Thyroid gland (tissue), 4 donors: ENCODE measurements around the gene FAM168A. TPM values are rescaled to one million over a fixed set of nuclear protein-coding genes. Genes with fewer than 3 reads are reported as not detected.

Source experiments
- DNase-seq, 2 donors: peaks; one replicate each; pipeline ENCODE4 v3.0.0-alpha.2; 2019
- H3K27ac ChIP-seq, 3 donors: fragments of 200-600 bp; sonication (generic); 1 replicate in 2 of 3; 2 replicates in 1 of 3; pipeline ENCODE4 v1.5.1; 2016 to 2019; ENCODE audit warnings: mild to moderate bottlenecking in 1 of 3, moderate library complexity in 1 of 3
- H3K27me3 ChIP-seq: fragments of 200-600 bp; sonication (generic); one replicate; pipeline ENCODE4 v1.5.1; 2019
- H3K36me3 ChIP-seq, 2 donors: fragments of 200-600 bp; sonication (generic); one replicate each; pipeline ENCODE4 v1.5.1; 2016 to 2019
- H3K4me1 ChIP-seq, 2 donors: fragments of 200-600 bp; sonication (generic); one replicate each; pipeline ENCODE4 v1.5.1; 2017 to 2019
- H3K4me3 ChIP-seq, 3 donors: fragments of 200-600 bp; sonication (generic); replicated peaks in 1 of 3; 1 replicate in 2 of 3; 2 replicates in 1 of 3; pipeline ENCODE4 v1.5.1; 2016; ENCODE audit warnings: mild to moderate bottlenecking in 1 of 3
- H3K9me3 ChIP-seq: fragments of 200-600 bp; sonication (generic); one replicate; pipeline ENCODE4 v1.5.1; 2017
- CTCF ChIP-seq, 6 experiments: fragments of 200-600 bp in 3 of 6; fragments of 450-650 bp in 3 of 6; sonication (generic) in 3 of 6; IDR thresholded peaks; one replicate each; pipeline ENCODE4 v1.5.1; 2016 to 2019; ENCODE audit warnings: antibody characterized with exemption in 6 of 6, mild to moderate bottlenecking in 2 of 6, inconsistent platforms in 1 of 6, moderate library complexity in 1 of 6
- POLR2A ChIP-seq, 2 donors: fragments of 450-650 bp; IDR thresholded peaks; one replicate each; pipeline ENCODE4 v1.6.1; 2017; ENCODE audit warnings: antibody characterized with exemption in 2 of 2, mild to moderate bottlenecking in 2 of 2, moderate library complexity in 1 of 2
- WGBS, 2 donors: methylation state at CpG; one replicate each; pipeline ENCODE4 v1.1.5; 2017; 5-methylcytosine and 5-hydroxymethylcytosine counted together
- intact Hi-C: fragments of 100-400 bp; cut with DNase I; formaldehyde crosslinking; loops from one replicate; pipeline ENCODE4 v1.15.1; 2023
- total RNA-seq, 4 donors: library from RNA; depleted of rRNA; stranded (reverse); fragments of >200 nt; gene quantifications; one replicate each; pipeline ENCODE4 v1.2.3, GENCODE V29; 2016

Gene FAM168A
- total RNA-seq, 4 donors from 2014 or later: 32.7 to 51.0 (median 40.2) TPM

- peaks cover 9 to 31% of the 10 kb centered on the region in 2 donors for H3K4me1 ChIP-seq
- 92% methylated on average over 5 to 7 of the region's 7 CpGs for WGBS, 2 donors
- H3K4me3 ChIP-seq: no peak overlapping the region
- H3K27ac ChIP-seq: no peak overlapping the region
- intact Hi-C loops: no loop called here
- H3K9me3 ChIP-seq: no peaks in the 10 kb centered on the region
- no peaks in the 10 kb centered on the region for H3K27me3 ChIP-seq
- no peak for TF ChIP-seq CTCF (IDR thresholded peaks at IDR 0.05)
- no peak for TF ChIP-seq POLR2A (IDR thresholded peaks at IDR 0.05)
- no peaks in the 10 kb centered on the region for H3K36me3 ChIP-seq
- DNase-seq: no peak
Measured at GRCh38 chr11:73382183-73382582, 215.7 kb downstream of the FAM168A start.

GRCh38 chr11:73381589-73381988 lies 216.3 kb downstream of the FAM168A start:
- no peak overlapping the region for H3K27ac ChIP-seq
- H3K4me1 ChIP-seq: peaks cover 15 to 37% of the 10 kb centered on the region in 2 donors
- no peaks in the 10 kb centered on the region for H3K36me3 ChIP-seq

GRCh38 chr11:73380897-73381410 lies 217.0 kb downstream of the FAM168A start:
- H3K4me1 ChIP-seq: peaks cover 15 to 34% of the 10 kb centered on the region in 2 donors
- no peak overlapping the region for H3K27ac ChIP-seq
- 91% methylated on average over 4 of the region's 4 CpGs for WGBS, 2 donors
- no peaks in the 10 kb centered on the region for H3K9me3 ChIP-seq
- intact Hi-C loops: no loop called here
- H3K4me3 ChIP-seq: no peak overlapping the region
- TF ChIP-seq CTCF (IDR thresholded peaks at IDR 0.05) (no peak), POLR2A (IDR thresholded peaks at IDR 0.05) (no peak)
- H3K27me3 ChIP-seq: no peaks in the 10 kb centered on the region
- no peak for DNase-seq
- H3K36me3 ChIP-seq: no peaks in the 10 kb centered on the region

More at GRCh38 chr11:73381589-73381988, 216.3 kb downstream of the FAM168A start:
- TF ChIP-seq POLR2A (IDR thresholded peaks at IDR 0.05) (no peak), CTCF (IDR thresholded peaks at IDR 0.05) (no peak)
- WGBS, 2 donors: 80 to 96% methylated on average over 4 to 5 of the region's 6 CpGs
- Histone ChIP-seq H3K9me3 (no peaks in the 10 kb centered on the region), H3K27me3 (no peaks in the 10 kb centered on the region), H3K4me3 (no peak overlapping the region)
- intact Hi-C loops: no loop called here
- DNase-seq: no peak

GRCh38 chr11:73380331-73380730 lies 217.6 kb downstream of the FAM168A start:
- Histone ChIP-seq H3K9me3 (no peaks in the 10 kb centered on the region), H3K27me3 (no peaks in the 10 kb centered on the region), H3K4me1 (peaks cover 15 to 37% of the 10 kb centered on the region in 2 donors), H3K27ac (no peak overlapping the region), H3K4me3 (no peak overlapping the region), H3K36me3 (no peaks in the 10 kb centered on the region)
- TF ChIP-seq POLR2A (IDR thresholded peaks at IDR 0.05) (no peak), CTCF (IDR thresholded peaks at IDR 0.05) (no peak)
- intact Hi-C loops: no loop called here
- 70 to 75% methylated on average over 5 to 6 of the region's 7 CpGs for WGBS, 2 donors
- no peak for DNase-seq

- no peak overlapping the region for H3K4me3 ChIP-seq
- H3K27ac ChIP-seq: no peak overlapping the region
- DNase-seq: peak; percentile 88 to 93
- H3K4me1 ChIP-seq: peaks cover 15 to 37% of the 10 kb centered on the region in 2 donors
- H3K9me3 ChIP-seq: no peaks in the 10 kb centered on the region
- no peaks in the 10 kb centered on the region for H3K36me3 ChIP-seq
- no peak for TF ChIP-seq CTCF (IDR thresholded peaks at IDR 0.05)
- no peak for TF ChIP-seq POLR2A (IDR thresholded peaks at IDR 0.05)
- no peaks in the 10 kb centered on the region for H3K27me3 ChIP-seq
- intact Hi-C loops: no loop called here
- WGBS, 2 donors: 42 to 53% methylated on average over 10 of the region's 10 CpGs
Measured at GRCh38 chr11:73379189-73379880, 218.6 kb downstream of the FAM168A start.
